GM12864 (cell line): ENCODE measurements around the gene SRSF5.

Source experiments
- DNase-seq: peaks from one replicate; pipeline ENCODE4 v3.0.0-alpha.2; 2011; ENCODE audit warnings: low read depth
- H3K4me3 ChIP-seq: 2 replicates; pipeline ENCODE4 v1.5.1; 2011; ENCODE audit warnings: mild to moderate bottlenecking, low read depth, low read length, control low read depth
- CTCF ChIP-seq: IDR thresholded peaks from 2 replicates; pipeline ENCODE4 v1.5.1; 2011; ENCODE audit warnings: low read depth, mild to moderate bottlenecking, moderate library complexity, low read length, control low read depth, inconsistent platforms; ENCODE audit errors: missing control alignments

The SRSF5 gene

DNA sequence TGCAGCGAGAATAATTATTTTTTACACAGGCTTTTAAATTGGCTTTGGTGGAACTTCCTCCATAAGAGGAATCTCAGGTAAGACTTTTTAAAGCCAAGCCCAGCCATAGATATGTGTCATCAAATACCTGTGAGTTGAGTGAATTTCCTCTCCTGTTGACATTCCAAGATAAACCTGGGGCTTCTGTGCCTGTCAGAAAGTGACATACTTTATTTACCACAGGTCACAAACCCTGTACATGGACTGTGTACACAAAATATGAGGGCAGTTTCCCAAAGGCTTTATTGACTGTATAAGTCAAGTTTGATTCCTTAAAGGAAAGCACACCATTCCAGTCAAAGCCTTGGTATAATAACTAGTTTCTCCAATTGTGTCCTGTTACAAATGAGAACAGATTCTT lies 25.9 kb upstream of the SRSF5 start:
- TF ChIP-seq CTCF, result no peak
- H3K4me3 ChIP-seq, result no peak overlapping the region
- no peak for DNase-seq

DNA sequence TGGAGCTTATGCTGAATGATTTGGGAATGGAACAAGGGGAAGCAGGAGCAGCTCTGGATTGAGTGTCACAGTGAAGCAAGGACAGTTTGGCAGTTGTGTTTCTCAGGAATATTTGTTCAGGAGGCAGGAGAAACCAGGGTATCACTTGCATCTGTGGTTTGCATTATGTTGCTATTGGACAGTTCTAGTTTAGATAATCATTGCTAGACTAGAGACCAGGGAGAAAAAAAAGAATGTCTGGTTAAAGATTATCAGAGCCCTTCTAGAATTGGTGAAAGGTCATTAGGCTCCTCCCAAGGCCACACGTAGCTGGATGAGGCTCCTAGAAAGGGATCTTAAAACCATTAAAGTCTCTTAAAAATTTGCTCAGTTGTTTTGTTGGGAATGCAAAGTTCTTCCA lies 17.0 kb upstream of the SRSF5 start:
- no peak for DNase-seq
- H3K4me3 ChIP-seq, result no peak overlapping the region
- TF ChIP-seq CTCF, result no peak

GRCh38 chr14:69750495-69750894 lies 16.4 kb upstream of the SRSF5 start:
- DNase-seq, result no peak
- H3K4me3 ChIP-seq, result no peak overlapping the region
- TF ChIP-seq CTCF, result no peak

- no peak for DNase-seq
- H3K4me3 ChIP-seq, result no peak overlapping the region
- no peak for TF ChIP-seq CTCF
Measured at GRCh38 chr14:69752773-69753172, 14.2 kb upstream of the SRSF5 start.

DNA sequence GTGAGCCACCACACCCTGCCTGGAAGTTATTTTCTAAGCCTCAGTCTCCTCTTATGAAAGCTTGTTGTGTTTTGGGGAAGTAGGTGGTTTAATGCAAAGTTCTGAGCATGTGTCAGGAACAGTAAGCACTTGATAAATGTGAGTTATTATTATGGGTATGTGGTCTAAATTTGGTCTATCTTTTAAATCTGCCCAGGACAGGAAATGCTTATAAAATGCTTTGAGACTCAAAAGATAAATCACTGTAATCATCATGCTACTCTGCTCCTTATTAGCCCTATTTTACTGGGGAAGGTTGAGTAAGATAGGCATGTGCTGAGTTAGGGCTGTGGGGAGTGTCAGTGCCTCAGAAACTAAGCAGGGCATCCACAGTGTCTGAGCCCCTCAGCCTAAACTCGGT lies 13.1 kb upstream of the SRSF5 start:
- DNase-seq, result no peak
- H3K4me3 ChIP-seq, result no peak overlapping the region
- no peak for TF ChIP-seq CTCF

- no peak for TF ChIP-seq CTCF
- DNase-seq, result no peak
- H3K4me3 ChIP-seq, result no peak overlapping the region
Measured at GRCh38 chr14:69754487-69754886, 12.5 kb upstream of the SRSF5 start.

DNA sequence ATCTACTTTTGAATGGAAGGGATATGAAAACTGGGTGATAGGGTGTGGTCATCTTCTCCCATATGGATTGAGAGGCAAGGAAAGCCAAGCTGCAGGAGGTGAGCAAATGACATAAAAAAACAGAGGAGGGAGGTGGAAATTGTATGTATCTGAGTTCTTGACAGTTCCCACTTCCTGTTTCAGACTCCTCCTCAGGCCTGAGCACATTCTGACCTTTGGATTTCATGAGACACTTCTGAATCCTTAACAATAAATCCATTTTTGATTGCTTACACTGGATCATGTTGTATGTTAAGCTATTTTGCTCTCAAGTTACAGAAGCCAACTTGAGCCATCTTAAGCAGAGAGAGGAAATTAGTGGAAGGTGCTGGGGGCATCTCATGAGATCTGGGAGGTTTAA lies 11.6 kb upstream of the SRSF5 start:
- no peak for DNase-seq
- no peak overlapping the region for H3K4me3 ChIP-seq
- no peak for TF ChIP-seq CTCF
